ENCODE data around the gene ACTR5.
A peak's percentile ranks its signal among the peaks of the same experiment; 100 is the strongest.

The ACTR5 gene

GRCh38 chr20:38748097-38748860 is at the start of gene ACTR5:
Gene ACTR5, plus strand, starts transcription at chr20:38748460. Its CDS starts 19 bp downstream, at chr20:38748479.
- peak; percentile 88 for DNase-seq (ENCODE audit: low spot score)

GRCh38 chr20:38698541-38698940 is 49.7 kb upstream of the ACTR5 start:
- DNase-seq (ENCODE audit: low spot score) = no peak

- no peak for DNase-seq (ENCODE audit: low spot score)
Observed at GRCh38 chr20:38700141-38700540, 48.1 kb upstream of the ACTR5 start.

GRCh38 chr20:38700926-38701325 is 47.3 kb upstream of the ACTR5 start:
- DNase-seq (ENCODE audit: low spot score) = no peak

- DNase-seq (ENCODE audit: low spot score) = no peak
Observed at GRCh38 chr20:38703526-38703925, 44.7 kb upstream of the ACTR5 start.

GRCh38 chr20:38704136-38704535 is 44.1 kb upstream of the ACTR5 start:
- no peak for DNase-seq (ENCODE audit: low spot score)

- DNase-seq (ENCODE audit: low spot score) = no peak
Observed at GRCh38 chr20:38706509-38706908, 41.8 kb upstream of the ACTR5 start.

- DNase-seq (ENCODE audit: low spot score) = no peak
Observed at GRCh38 chr20:38714308-38714707, 34.0 kb upstream of the ACTR5 start.

- no peak for DNase-seq (ENCODE audit: low spot score)
Observed at GRCh38 chr20:38715646-38716045, 32.6 kb upstream of the ACTR5 start.

GRCh38 chr20:38722683-38723016 is 25.6 kb upstream of the ACTR5 start:
- DNase-seq (ENCODE audit: low spot score) = no peak

GRCh38 chr20:38723017-38723847 is 25.0 kb upstream of the ACTR5 start:
- DNase-seq (ENCODE audit: low spot score) = no peak

- DNase-seq (ENCODE audit: low spot score) = peak; percentile 61
Observed at GRCh38 chr20:38723848-38724625, 24.2 kb upstream of the ACTR5 start, which contains the start of gene SLC32A1. Gene SLC32A1, plus strand, starts transcription at chr20:38724486. Its CDS starts 239 bp downstream, at chr20:38724725.

GRCh38 chr20:38724626-38725147 is 23.6 kb upstream of the ACTR5 start:
- DNase-seq (ENCODE audit: low spot score) = no peak

- DNase-seq (ENCODE audit: low spot score) = no peak
Observed at GRCh38 chr20:38725148-38725901, 22.9 kb upstream of the ACTR5 start.

GRCh38 chr20:38725931-38726803 is 22.1 kb upstream of the ACTR5 start:
- no peak for DNase-seq (ENCODE audit: low spot score)

- DNase-seq (ENCODE audit: low spot score) = no peak
Observed at GRCh38 chr20:38726804-38727606, 21.3 kb upstream of the ACTR5 start.

- no peak for DNase-seq (ENCODE audit: low spot score)
Observed at GRCh38 chr20:38727607-38728190, 20.6 kb upstream of the ACTR5 start.

- no peak for DNase-seq (ENCODE audit: low spot score)
Observed at GRCh38 chr20:38728191-38728781, 20.0 kb upstream of the ACTR5 start.
